EH (cell line): ENCODE data around the gene NDUFAF8.

Experiments used
- DNase-seq: peaks from one replicate; pipeline ENCODE4 v3.0.0-alpha.2; 2015; ENCODE audit warnings: low read depth

Gene NDUFAF8

GRCh38 chr17:81253358-81254131 lies 14.4 kb downstream of the NDUFAF8 start:
- DNase-seq = peak; percentile 49

GRCh38 chr17:81254955-81255717 lies 16.0 kb downstream of the NDUFAF8 start:
- DNase-seq = peak; percentile 81

GRCh38 chr17:81256616-81257015 lies 17.5 kb downstream of the NDUFAF8 start:
- peak; percentile 25 for DNase-seq

- DNase-seq = no peak
Observed at GRCh38 chr17:81257533-81257932, 18.4 kb downstream of the NDUFAF8 start.

- DNase-seq = no peak
Observed at GRCh38 chr17:81258292-81258691, 19.2 kb downstream of the NDUFAF8 start.

GRCh38 chr17:81259058-81259605 lies 20.0 kb downstream of the NDUFAF8 start:
- DNase-seq = no peak

GRCh38 chr17:81260171-81260570 lies 21.1 kb downstream of the NDUFAF8 start:
- DNase-seq = no peak

GRCh38 chr17:81260641-81261040 lies 21.5 kb downstream of the NDUFAF8 start:
- no peak for DNase-seq

GRCh38 chr17:81261096-81261495 lies 22.0 kb downstream of the NDUFAF8 start:
- DNase-seq = no peak

- DNase-seq = no peak
Observed at GRCh38 chr17:81261582-81262336, 22.6 kb downstream of the NDUFAF8 start.

GRCh38 chr17:81263371-81264181 lies 24.5 kb downstream of the NDUFAF8 start:
- no peak for DNase-seq

GRCh38 chr17:81264640-81265039 lies 25.5 kb downstream of the NDUFAF8 start:
- DNase-seq = no peak

- no peak for DNase-seq
Observed at GRCh38 chr17:81265576-81265975, 26.5 kb downstream of the NDUFAF8 start.

GRCh38 chr17:81267390-81268067 lies 28.4 kb downstream of the NDUFAF8 start:
- DNase-seq = no peak

- DNase-seq = no peak
Observed at GRCh38 chr17:81270279-81270678, 31.2 kb downstream of the NDUFAF8 start.

GRCh38 chr17:81271226-81271625 lies 32.1 kb downstream of the NDUFAF8 start:
- no peak for DNase-seq

- no peak for DNase-seq
Observed at GRCh38 chr17:81272616-81273015, 33.5 kb downstream of the NDUFAF8 start.

GRCh38 chr17:81273698-81274470 lies 34.8 kb downstream of the NDUFAF8 start:
- DNase-seq = no peak

GRCh38 chr17:81274471-81274855 lies 35.3 kb downstream of the NDUFAF8 start:
- DNase-seq = no peak

GRCh38 chr17:81276781-81277180 lies 37.7 kb downstream of the NDUFAF8 start:
- no peak for DNase-seq
